SK-N-SH treated with all-trans-retinoic acid at 6 μM for 48 hours (cell line): ENCODE data around the gene GPC5.

ENCODE experiments used
- ATAC-seq: fragments of 200-7000 bp; cut with Tn5 transposase; 3 replicates; pipeline ENCODE4 v1.9.1; 2020; ENCODE audit warnings: mild to moderate bottlenecking, moderate library complexity
- ARNTL ChIP-seq: fragments of 450-650 bp; formaldehyde crosslinking; IDR thresholded peaks from 2 replicates; pipeline ENCODE4 v1.5.0; 2020; ENCODE audit warnings: low read depth, mild to moderate bottlenecking, moderate library complexity, borderline replicate concordance
- BACH2 ChIP-seq: fragments of 250-450 bp; sonication (Bioruptor Pico); IDR thresholded peaks from 2 replicates; pipeline ENCODE4 v1.9.0; 2021; ENCODE audit warnings: mild to moderate bottlenecking, borderline replicate concordance
- CSDC2 ChIP-seq: fragments of 250-450 bp; sonication (Bioruptor Pico); IDR thresholded peaks from 2 replicates; pipeline ENCODE4 v1.5.0; 2020; ENCODE audit warnings: mild to moderate bottlenecking, moderate library complexity
- GLIS3 ChIP-seq: fragments of 250-450 bp; sonication (Bioruptor Pico); IDR thresholded peaks from 2 replicates; pipeline ENCODE4 v1.5.0; 2020; ENCODE audit warnings: mild to moderate bottlenecking, moderate library complexity
- ISL1 ChIP-seq: fragments of 250-450 bp; sonication (Bioruptor Pico); IDR thresholded peaks from 2 replicates; pipeline ENCODE4 v2.1.2; 2022; ENCODE audit warnings: mild to moderate bottlenecking, moderate library complexity
- OSR1 ChIP-seq: fragments of 250-450 bp; sonication (Bioruptor Pico); IDR thresholded peaks from 2 replicates; pipeline ENCODE4 v1.8.0; 2022; ENCODE audit warnings: moderate library complexity, mild to moderate bottlenecking, inconsistent platforms
- POU6F1 ChIP-seq: fragments of 250-450 bp; sonication (Bioruptor Pico); IDR thresholded peaks from 2 replicates; pipeline ENCODE4 v1.8.0; 2021; ENCODE audit warnings: low read depth, mild to moderate bottlenecking, moderate library complexity, borderline replicate concordance
- PPARA ChIP-seq: fragments of 250-450 bp; sonication (Bioruptor Pico); IDR thresholded peaks from 2 replicates; pipeline ENCODE4 v1.5.0; 2020; ENCODE audit warnings: mild to moderate bottlenecking, borderline replicate concordance
- RARB ChIP-seq: fragments of 250-450 bp; sonication (Bioruptor Pico); IDR thresholded peaks from 2 replicates; pipeline ENCODE4 v1.8.0; 2021; ENCODE audit warnings: mild to moderate bottlenecking, moderate library complexity
- SNAI2 ChIP-seq: fragments of 250-450 bp; sonication (Bioruptor Pico); IDR thresholded peaks from 2 replicates; pipeline ENCODE4 v1.5.0; 2020; ENCODE audit warnings: mild to moderate bottlenecking, moderate library complexity
- TCF4 ChIP-seq: fragments of 250-450 bp; sonication (Bioruptor Pico); IDR thresholded peaks from 2 replicates; pipeline ENCODE4 v1.8.0; 2021; ENCODE audit warnings: mild to moderate bottlenecking, moderate library complexity, borderline replicate concordance
- TOX ChIP-seq: fragments of 250-450 bp; sonication (Bioruptor Pico); IDR thresholded peaks from 2 replicates; pipeline ENCODE4 v1.8.0; 2021; ENCODE audit warnings: mild to moderate bottlenecking, moderate library complexity, borderline replicate concordance
- ZC3H10 ChIP-seq: fragments of 250-450 bp; sonication (Bioruptor Pico); IDR thresholded peaks from 2 replicates; pipeline ENCODE4 v1.5.1; 2021; ENCODE audit warnings: mild to moderate bottlenecking, moderate library complexity
- ZFP3 ChIP-seq: fragments of 250-450 bp; sonication (Bioruptor Pico); IDR thresholded peaks from 2 replicates; pipeline ENCODE4 v1.5.0; 2020; ENCODE audit warnings: mild to moderate bottlenecking, moderate library complexity
- ZFP30 ChIP-seq: fragments of 450-650 bp; formaldehyde crosslinking; IDR thresholded peaks from 2 replicates; pipeline ENCODE4 v1.5.0; 2022; ENCODE audit warnings: mild to moderate bottlenecking, moderate library complexity
- ZNF565 ChIP-seq: fragments of 450-650 bp; formaldehyde crosslinking; conservative IDR thresholded peaks from 2 replicates; pipeline ENCODE4 v1.5.0; 2020; ENCODE audit warnings: low read depth, mild to moderate bottlenecking, moderate library complexity
- ZNF70 ChIP-seq: fragments of 450-650 bp; formaldehyde crosslinking; IDR thresholded peaks from 2 replicates; pipeline ENCODE4 v1.5.0; 2020; ENCODE audit warnings: mild to moderate bottlenecking, moderate library complexity
- ZNF8 ChIP-seq: fragments of 450-650 bp; formaldehyde crosslinking; IDR thresholded peaks from 2 replicates; pipeline ENCODE4 v1.5.0; 2020; ENCODE audit warnings: mild to moderate bottlenecking, moderate library complexity
- TF ChIP-seq, protein P1 (sequence below): fragments of 250-450 bp; sonication (Bioruptor Pico); IDR thresholded peaks from 2 replicates; pipeline ENCODE4 v1.5.1; 2020; ENCODE audit warnings: low read depth, mild to moderate bottlenecking, moderate library complexity
- TF ChIP-seq, protein P2 (sequence below): fragments of 250-450 bp; sonication (Bioruptor Pico); IDR thresholded peaks from 2 replicates; pipeline ENCODE4 v1.5.1; 2021; ENCODE audit warnings: mild to moderate bottlenecking, moderate library complexity
- TF ChIP-seq, protein P3 (sequence below): fragments of 250-450 bp; sonication (Bioruptor Pico); IDR thresholded peaks from 2 replicates; pipeline ENCODE4 v1.5.0; 2020; ENCODE audit warnings: mild to moderate bottlenecking, moderate library complexity

The GPC5 gene

DNA sequence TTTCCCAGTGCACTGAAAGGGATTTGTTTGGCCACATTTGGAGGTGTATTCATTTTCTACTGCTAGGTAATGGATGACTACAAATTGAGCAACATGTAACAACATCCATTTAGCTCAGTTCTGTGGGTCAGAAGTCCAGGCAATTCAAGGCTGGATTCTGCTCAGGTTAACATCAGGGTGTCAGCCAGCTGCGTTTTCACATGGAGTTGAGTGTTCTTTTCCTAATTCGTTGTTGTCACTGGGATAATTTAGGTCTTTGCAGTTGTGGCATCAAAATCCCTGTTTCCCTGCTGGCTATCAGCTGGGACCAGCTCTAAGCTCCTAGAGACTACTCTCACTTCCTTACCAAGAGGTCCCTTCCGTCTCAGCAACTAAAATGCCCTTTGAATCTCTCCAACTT, 25.5 kb upstream of the GPC5 start:
- no peak for TF ChIP-seq OSR1
- TF ChIP-seq TCF4 (CRISPR knock-in tag), result no peak
- TF ChIP-seq GLIS3 (CRISPR knock-in tag), result no peak
- TF ChIP-seq ZNF70 (CRISPR knock-in tag), result no peak
- TF ChIP-seq ZNF8 (CRISPR knock-in tag), result no peak
- TF ChIP-seq SNAI2 (CRISPR knock-in tag), result no peak
- no peak for TF ChIP-seq PPARA (CRISPR knock-in tag)
- no peak for TF ChIP-seq TOX
- TF ChIP-seq, protein P1, sequence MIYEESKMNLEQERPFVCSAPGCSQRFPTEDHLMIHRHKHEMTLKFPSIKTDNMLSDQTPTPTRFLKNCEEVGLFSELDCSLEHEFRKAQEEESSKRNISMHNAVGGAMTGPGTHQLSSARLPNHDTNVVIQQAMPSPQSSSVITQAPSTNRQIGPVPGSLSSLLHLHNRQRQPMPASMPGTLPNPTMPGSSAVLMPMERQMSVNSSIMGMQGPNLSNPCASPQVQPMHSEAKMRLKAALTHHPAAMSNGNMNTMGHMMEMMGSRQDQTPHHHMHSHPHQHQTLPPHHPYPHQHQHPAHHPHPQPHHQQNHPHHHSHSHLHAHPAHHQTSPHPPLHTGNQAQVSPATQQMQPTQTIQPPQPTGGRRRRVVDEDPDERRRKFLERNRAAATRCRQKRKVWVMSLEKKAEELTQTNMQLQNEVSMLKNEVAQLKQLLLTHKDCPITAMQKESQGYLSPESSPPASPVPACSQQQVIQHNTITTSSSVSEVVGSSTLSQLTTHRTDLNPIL (CRISPR knock-in tag), result no peak
- TF ChIP-seq, protein P2, sequence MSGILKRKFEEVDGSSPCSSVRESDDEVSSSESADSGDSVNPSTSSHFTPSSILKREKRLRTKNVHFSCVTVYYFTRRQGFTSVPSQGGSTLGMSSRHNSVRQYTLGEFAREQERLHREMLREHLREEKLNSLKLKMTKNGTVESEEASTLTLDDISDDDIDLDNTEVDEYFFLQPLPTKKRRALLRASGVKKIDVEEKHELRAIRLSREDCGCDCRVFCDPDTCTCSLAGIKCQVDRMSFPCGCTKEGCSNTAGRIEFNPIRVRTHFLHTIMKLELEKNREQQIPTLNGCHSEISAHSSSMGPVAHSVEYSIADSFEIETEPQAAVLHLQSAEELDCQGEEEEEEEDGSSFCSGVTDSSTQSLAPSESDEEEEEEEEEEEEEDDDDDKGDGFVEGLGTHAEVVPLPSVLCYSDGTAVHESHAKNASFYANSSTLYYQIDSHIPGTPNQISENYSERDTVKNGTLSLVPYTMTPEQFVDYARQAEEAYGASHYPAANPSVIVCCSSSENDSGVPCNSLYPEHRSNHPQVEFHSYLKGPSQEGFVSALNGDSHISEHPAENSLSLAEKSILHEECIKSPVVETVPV (CRISPR knock-in tag), result no peak
- TF ChIP-seq ZC3H10 (CRISPR knock-in tag), result no peak
- TF ChIP-seq ZFP30 (CRISPR knock-in tag), result no peak
- no peak for TF ChIP-seq ARNTL (CRISPR knock-in tag)
- no peak for TF ChIP-seq ISL1 (CRISPR knock-in tag)
- no peak for TF ChIP-seq POU6F1
- no peak for TF ChIP-seq ZFP3 (CRISPR knock-in tag)
- TF ChIP-seq, protein P3, sequence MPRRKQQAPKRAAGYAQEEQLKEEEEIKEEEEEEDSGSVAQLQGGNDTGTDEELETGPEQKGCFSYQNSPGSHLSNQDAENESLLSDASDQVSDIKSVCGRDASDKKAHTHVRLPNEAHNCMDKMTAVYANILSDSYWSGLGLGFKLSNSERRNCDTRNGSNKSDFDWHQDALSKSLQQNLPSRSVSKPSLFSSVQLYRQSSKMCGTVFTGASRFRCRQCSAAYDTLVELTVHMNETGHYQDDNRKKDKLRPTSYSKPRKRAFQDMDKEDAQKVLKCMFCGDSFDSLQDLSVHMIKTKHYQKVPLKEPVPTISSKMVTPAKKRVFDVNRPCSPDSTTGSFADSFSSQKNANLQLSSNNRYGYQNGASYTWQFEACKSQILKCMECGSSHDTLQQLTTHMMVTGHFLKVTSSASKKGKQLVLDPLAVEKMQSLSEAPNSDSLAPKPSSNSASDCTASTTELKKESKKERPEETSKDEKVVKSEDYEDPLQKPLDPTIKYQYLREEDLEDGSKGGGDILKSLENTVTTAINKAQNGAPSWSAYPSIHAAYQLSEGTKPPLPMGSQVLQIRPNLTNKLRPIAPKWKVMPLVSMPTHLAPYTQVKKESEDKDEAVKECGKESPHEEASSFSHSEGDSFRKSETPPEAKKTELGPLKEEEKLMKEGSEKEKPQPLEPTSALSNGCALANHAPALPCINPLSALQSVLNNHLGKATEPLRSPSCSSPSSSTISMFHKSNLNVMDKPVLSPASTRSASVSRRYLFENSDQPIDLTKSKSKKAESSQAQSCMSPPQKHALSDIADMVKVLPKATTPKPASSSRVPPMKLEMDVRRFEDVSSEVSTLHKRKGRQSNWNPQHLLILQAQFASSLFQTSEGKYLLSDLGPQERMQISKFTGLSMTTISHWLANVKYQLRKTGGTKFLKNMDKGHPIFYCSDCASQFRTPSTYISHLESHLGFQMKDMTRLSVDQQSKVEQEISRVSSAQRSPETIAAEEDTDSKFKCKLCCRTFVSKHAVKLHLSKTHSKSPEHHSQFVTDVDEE, result no peak
- TF ChIP-seq, all 23 proteins: peak for 0
- no peak for ATAC-seq

- TF ChIP-seq TOX, result no peak
- no peak for TF ChIP-seq ZNF565 (CRISPR knock-in tag)
- TF ChIP-seq POU6F1, result no peak
- no peak for TF ChIP-seq CSDC2 (CRISPR knock-in tag)
- TF ChIP-seq RARB (CRISPR knock-in tag), result no peak
- TF ChIP-seq PPARA (CRISPR knock-in tag), result no peak
- TF ChIP-seq ZNF70 (CRISPR knock-in tag), result no peak
- TF ChIP-seq ZFP3 (CRISPR knock-in tag), result no peak
- TF ChIP-seq BACH2 (CRISPR knock-in tag), result no peak
- no peak for TF ChIP-seq SNAI2 (CRISPR knock-in tag)
- no peak for TF ChIP-seq ISL1 (CRISPR knock-in tag)
- TF ChIP-seq ARNTL (CRISPR knock-in tag), result no peak
- ATAC-seq, result peak; percentile 90
Measured at GRCh38 chr13:91375116-91375729, 23.2 kb upstream of the GPC5 start.

DNA sequence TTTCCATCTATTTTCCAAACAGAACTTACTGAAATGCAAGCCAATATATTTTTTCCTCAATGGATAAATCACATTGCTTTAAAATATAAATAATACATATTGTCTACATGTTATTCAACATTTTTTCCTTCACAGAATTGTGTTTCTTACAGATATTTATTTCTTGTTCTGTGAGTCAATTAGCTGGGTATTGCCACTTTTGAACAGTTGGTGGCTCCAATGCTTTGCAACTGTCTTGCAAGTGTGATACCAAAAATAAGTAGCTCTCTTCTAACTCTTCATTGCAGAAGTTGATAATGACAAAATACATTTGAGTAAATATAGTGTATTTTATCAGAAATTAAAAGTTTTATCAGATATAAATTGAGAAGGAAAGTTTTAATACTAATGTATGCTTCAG, 17.1 kb upstream of the GPC5 start:
- ATAC-seq, result peak; percentile 57; the same call in 2 of the 3 replicates
- TF ChIP-seq, protein P2 (CRISPR knock-in tag), result no peak
